CD14-positive monocyte (primary cell): ENCODE measurements around the gene PTOV1. TPM values are rescaled to one million over a fixed set of nuclear protein-coding genes. Genes with fewer than 3 reads are reported as not detected.

Source experiments
- DNase-seq, 3 donors: peaks; one replicate each; pipeline ENCODE4 v3.0.0-alpha.2; 2011 to 2022
- H2AFZ ChIP-seq: 2 replicates; pipeline ENCODE4 v1.6.0; 2012; ENCODE audit warnings: mild to moderate bottlenecking, low read depth, low read length, inconsistent platforms; ENCODE audit not compliant: insufficient read depth, poor library complexity, severe bottlenecking
- H3K27ac ChIP-seq, 2 donors: 1 replicate in 1 of 2; 2 replicates in 1 of 2; pipeline ENCODE4 v1.5.1; 2012 to 2013; ENCODE audit warnings: low read length in 2 of 2, control low read depth in 1 of 2, inconsistent platforms in 1 of 2, low read depth in 1 of 2, mild to moderate bottlenecking in 1 of 2
- H3K27me3 ChIP-seq, 2 donors: one replicate each; pipeline versions ENCODE4 v1.6.0 to v1.6.1; 2011 to 2013; ENCODE audit warnings: low read length in 2 of 2; ENCODE audit not compliant: control insufficient read depth in 2 of 2, insufficient read depth in 2 of 2
- H3K36me3 ChIP-seq, 2 donors: replicated peaks in 1 of 2; 1 replicate in 1 of 2; 2 replicates in 1 of 2; pipeline versions ENCODE4 v1.5.1 to v1.6.1; 2012 to 2013; ENCODE audit warnings: low read length in 2 of 2, control low read depth in 1 of 2, inconsistent platforms in 1 of 2, mild to moderate bottlenecking in 1 of 2; ENCODE audit not compliant: insufficient read depth in 2 of 2, control insufficient read depth in 1 of 2
- H3K4me1 ChIP-seq, 2 donors: 1 replicate in 1 of 2; 2 replicates in 1 of 2; pipeline versions ENCODE4 v1.5.1 to v1.6.1; 2012 to 2013; ENCODE audit warnings: low read length in 2 of 2, control low read depth in 1 of 2, inconsistent platforms in 1 of 2, mild to moderate bottlenecking in 1 of 2, moderate library complexity in 1 of 2; ENCODE audit not compliant: insufficient read depth in 2 of 2, control insufficient read depth in 1 of 2
- H3K4me2 ChIP-seq: replicated peaks from 2 replicates; pipeline ENCODE3; 2012; ENCODE audit warnings: low read length, moderate library complexity, mild to moderate bottlenecking; ENCODE audit not compliant: poor library complexity, severe bottlenecking; ENCODE audit errors: extremely low read depth
- H3K4me3 ChIP-seq, 3 experiments: fragments of 200-600 bp in 1 of 3; sonication (generic) in 1 of 3; replicated peaks in 1 of 3; 1 replicate in 2 of 3; 2 replicates in 1 of 3; pipeline ENCODE4 v1.5.1; 2011 to 2013; ENCODE audit warnings: low read length in 3 of 3, mild to moderate bottlenecking in 3 of 3, control low read depth in 2 of 3, low read depth in 2 of 3, inconsistent platforms in 1 of 3, moderate library complexity in 1 of 3
- H3K79me2 ChIP-seq: 2 replicates; pipeline ENCODE4 v1.6.0; 2012; ENCODE audit warnings: mild to moderate bottlenecking, control low read depth, inconsistent platforms, low read length, moderate library complexity; ENCODE audit not compliant: insufficient read depth
- H3K9ac ChIP-seq: 2 replicates; pipeline ENCODE4 v1.6.0; 2017; ENCODE audit warnings: low read length, mild to moderate bottlenecking; ENCODE audit not compliant: insufficient read depth, poor library complexity, severe bottlenecking
- H3K9me3 ChIP-seq, 2 donors: replicated peaks in 1 of 2; 1 replicate in 1 of 2; 2 replicates in 1 of 2; pipeline versions ENCODE4 v1.5.1 to v1.6.1; 2012 to 2013; ENCODE audit warnings: low read length in 2 of 2, control low read depth in 1 of 2; ENCODE audit not compliant: control insufficient read depth in 1 of 2, insufficient read depth in 1 of 2
- H4K20me1 ChIP-seq: 2 replicates; pipeline ENCODE4 v1.6.0; 2012; ENCODE audit warnings: mild to moderate bottlenecking, low read length, control low read depth, moderate library complexity; ENCODE audit not compliant: insufficient read depth
- H3K27ac Mint-ChIP-seq, 7 donors: one replicate each; pipeline ENCODE4 v1.8.0; 2020; ENCODE audit warnings: mild to moderate bottlenecking in 7 of 7, mixed read lengths in 7 of 7, moderate library complexity in 6 of 7, inconsistent platforms in 2 of 7
- H3K27me3 Mint-ChIP-seq, 3 donors: one replicate each; pipeline ENCODE4 v1.8.0; 2021 to 2022; ENCODE audit warnings: low read depth in 3 of 3, mild to moderate bottlenecking in 3 of 3, mixed read lengths in 3 of 3, moderate library complexity in 3 of 3, inconsistent platforms in 1 of 3
- H3K36me3 Mint-ChIP-seq, 2 donors: one replicate each; pipeline ENCODE4 v1.8.0; 2020; ENCODE audit warnings: mixed read lengths in 2 of 2, inconsistent platforms in 1 of 2, mild to moderate bottlenecking in 1 of 2
- H3K4me1 Mint-ChIP-seq: one replicate; pipeline ENCODE4 v1.8.0; 2020; ENCODE audit warnings: mild to moderate bottlenecking, mixed read lengths
- H3K4me3 Mint-ChIP-seq, 2 donors: one replicate each; pipeline ENCODE4 v1.8.0; 2020; ENCODE audit warnings: mild to moderate bottlenecking in 2 of 2, mixed read lengths in 2 of 2, moderate library complexity in 1 of 2
- H3K9me3 Mint-ChIP-seq, 7 donors: one replicate each; pipeline ENCODE4 v1.8.0; 2020 to 2022; ENCODE audit warnings: mixed read lengths in 7 of 7, mild to moderate bottlenecking in 6 of 7, moderate library complexity in 6 of 7, inconsistent platforms in 2 of 7
- CTCF ChIP-seq: fragments of 200-600 bp; IDR thresholded peaks from one replicate; pipeline ENCODE4 v1.8.0; 2022; ENCODE audit warnings: antibody characterized with exemption, mild to moderate bottlenecking
- WGBS: methylation state at CpG from one replicate; pipeline ENCODE4 v1.1.5; 2013; ENCODE audit warnings: missing lambda C conversion rate; ENCODE audit not compliant: insufficient coverage; 5-methylcytosine and 5-hydroxymethylcytosine counted together
- intact Hi-C, 2 donors: fragments of 100-400 bp; cut with micrococcal nuclease; formaldehyde crosslinking; loops; one replicate each; pipeline versions ENCODE4 v1.15.0 to v1.15.1; 2023
- polyA plus RNA-seq, 3 donors: library from polyadenylated mRNA; depleted of rRNA in 1 of 3; unstranded in 2 of 3; stranded (reverse) in 1 of 3; fragments of 300-500 nt in 2 of 3; fragments of >200 nt in 1 of 3; fragmentation: Illumina TruSeq in 2 of 3; gene quantifications; 1 replicate in 2 of 3; 2 replicates in 1 of 3; pipeline ENCODE4 v1.2.3, GENCODE V29; 2012 to 2021

PTOV1 gene
- polyA plus RNA-seq, 3 donors: 18.3 to 67.9 (median 31.2) TPM

GRCh38 chr19:49857061-49857837, 6.3 kb downstream of the PTOV1 start:
- H3K36me3 ChIP-seq: peaks cover 37 to 54% of the 10 kb centered on the region in 2 donors
- peaks cover 0 to under 1% of the 10 kb centered on the region in 2 donors for H3K9me3 ChIP-seq
- H3K9ac ChIP-seq: no peak overlapping the region
- no peak overlapping the region for H3K27ac ChIP-seq
- Mint-ChIP-seq H3K9me3 (peaks cover 0 to 2% (median 0%) of the 10 kb centered on the region in 7 donors), H3K27ac (peak overlapping the region in 2 of 7 donors; percentile 38 to 46), H3K4me3 (no peak overlapping the region), H3K4me1 (peaks cover 14% of the 10 kb centered on the region), H3K27me3 (peaks cover 9 to 10% (median 9%) of the 10 kb centered on the region in 3 donors), H3K36me3 (peaks cover 34 to 62% of the 10 kb centered on the region in 2 donors)
- no peak overlapping the region for H2AFZ ChIP-seq
- peaks cover 3 to 7% of the 10 kb centered on the region in 2 donors for H3K4me1 ChIP-seq
- TF ChIP-seq CTCF: no peak
- 96% methylated on average over 23 of the region's 26 CpGs for WGBS
- peaks cover 5 to 7% of the 10 kb centered on the region in 2 donors for H3K27me3 ChIP-seq
- intact Hi-C loops: no loop called here
- no peak for DNase-seq
- H3K79me2 ChIP-seq: peaks cover 13% of the 10 kb centered on the region
- H3K4me3 ChIP-seq: no peak overlapping the region
- H4K20me1 ChIP-seq: peaks cover 83% of the 10 kb centered on the region
- H3K4me2 ChIP-seq: no peak overlapping the region

GRCh38 chr19:49857838-49858087, 6.8 kb downstream of the PTOV1 start:
- Histone ChIP-seq H3K36me3 (peaks cover 41 to 54% of the 10 kb centered on the region in 2 donors), H3K9me3 (no peaks in the 10 kb centered on the region), H2AFZ (no peak overlapping the region), H3K9ac (no peak overlapping the region), H4K20me1 (peaks cover 79% of the 10 kb centered on the region), H3K4me1 (peaks cover 0 to 2% of the 10 kb centered on the region in 2 donors), H3K4me3 (no peak overlapping the region), H3K4me2 (no peak overlapping the region), H3K27ac (no peak overlapping the region), H3K27me3 (peaks cover 0 to 2% of the 10 kb centered on the region in 2 donors), H3K79me2 (peaks cover 8% of the 10 kb centered on the region)
- no peak for DNase-seq
- intact Hi-C loops: no loop called here
- Mint-ChIP-seq H3K36me3 (peaks cover 29 to 61% of the 10 kb centered on the region in 2 donors), H3K4me1 (peaks cover 9% of the 10 kb centered on the region), H3K27ac (peak overlapping the region in 2 of 7 donors; percentile 38 to 46), H3K4me3 (no peak overlapping the region), H3K27me3 (peaks cover 3 to 6% (median 4%) of the 10 kb centered on the region in 3 donors), H3K9me3 (no peaks in the 10 kb centered on the region)
- no peak for TF ChIP-seq CTCF
- WGBS: 74% methylated on average over 4 of the region's 5 CpGs
